HepG2 (cell line): ENCODE results near the gene TUBA4A. TPM values are rescaled to one million over a fixed set of nuclear protein-coding genes. Genes with fewer than 3 reads are reported as not detected.

ENCODE experiments used
- PHF20 ChIP-seq: sonication (generic); formaldehyde crosslinking; IDR thresholded peaks from 2 replicates; pipeline ENCODE4 v1.5.0; 2020; ENCODE audit warnings: mild to moderate bottlenecking, missing genetic modification reagents
- PHF21A ChIP-seq: sonication (generic); formaldehyde crosslinking; IDR thresholded peaks from 2 replicates; pipeline ENCODE4 v1.5.0; 2020; ENCODE audit warnings: mild to moderate bottlenecking, missing genetic modification reagents
- REPIN1 ChIP-seq: sonication (generic); formaldehyde crosslinking; IDR thresholded peaks from 2 replicates; pipeline ENCODE4 v1.8.0; 2022; ENCODE audit warnings: missing genetic modification reagents, low read depth, mild to moderate bottlenecking, borderline replicate concordance
- TCF12 ChIP-seq, 2 experiments: fragments of 450-650 bp in 1 of 2; sonication (generic) in 1 of 2; formaldehyde crosslinking in 1 of 2; IDR thresholded peaks; 2 replicates each; pipeline versions ENCODE4 v1.6.1 to v1.8.0; 2017 to 2022; ENCODE audit warnings: antibody characterized with exemption in 1 of 2, mild to moderate bottlenecking in 1 of 2, missing genetic modification reagents in 1 of 2, moderate library complexity in 1 of 2
- ZBTB1 ChIP-seq: sonication (generic); formaldehyde crosslinking; IDR thresholded peaks from 2 replicates; pipeline ENCODE4 v1.4.0; 2020; ENCODE audit warnings: missing genetic modification reagents, borderline replicate concordance
- ZBTB7B ChIP-seq: sonication (generic); formaldehyde crosslinking; IDR thresholded peaks from 2 replicates; pipeline ENCODE4 v1.4.0; 2020; ENCODE audit warnings: missing genetic modification reagents
- ZNF292 ChIP-seq: sonication (generic); formaldehyde crosslinking; IDR thresholded peaks from 2 replicates; pipeline ENCODE4 v1.8.1; 2022; ENCODE audit warnings: mild to moderate bottlenecking, low read depth, missing genetic modification reagents, borderline replicate concordance
- ZNF317 ChIP-seq: sonication (generic); formaldehyde crosslinking; IDR thresholded peaks from 2 replicates; pipeline ENCODE4 v1.5.0; 2020; ENCODE audit warnings: mild to moderate bottlenecking, missing genetic modification reagents
- ZNF468 ChIP-seq: sonication (generic); formaldehyde crosslinking; IDR thresholded peaks from 2 replicates; pipeline ENCODE4 v1.8.0; 2022; ENCODE audit warnings: mild to moderate bottlenecking, moderate library complexity, missing genetic modification reagents
- ZNF572 ChIP-seq: sonication (generic); formaldehyde crosslinking; IDR thresholded peaks from 2 replicates; pipeline ENCODE4 v1.5.1; 2020; ENCODE audit warnings: mild to moderate bottlenecking, missing genetic modification reagents
- ZNF589 ChIP-seq: sonication (generic); formaldehyde crosslinking; conservative IDR thresholded peaks from 2 replicates; pipeline ENCODE4 v1.8.0; 2022; ENCODE audit warnings: mild to moderate bottlenecking, moderate library complexity, missing genetic modification reagents
- polyA plus RNA-seq, 8 experiments: library from polyadenylated mRNA; depleted of rRNA in 3 of 8; stranded (reverse) in 7 of 8; unstranded in 1 of 8; fragments of >200 nt; fragmentation: Illumina TruSeq in 4 of 8; extraction: Trizol in 4 of 8; gene quantifications; 2 replicates each; pipeline versions ENCODE4 v1.2.1 to v1.2.3, GENCODE V29; 2011 to 2016; ENCODE audit warnings: low read depth in 4 of 8, missing spikeins in 1 of 8, mixed read lengths in 1 of 8; ENCODE audit not compliant: insufficient read depth in 1 of 8
- total RNA-seq, 5 experiments: library from RNA; depleted of rRNA; stranded (reverse); fragments of >200 nt; fragmentation: Illumina TruSeq; extraction: Trizol; gene quantifications; 2 replicates each; pipeline ENCODE4 v1.2.3, GENCODE V29; 2016; ENCODE audit warnings: low read depth in 1 of 5
- TF ChIP-seq, protein P1 (sequence below): IDR thresholded peaks from 2 replicates; pipeline ENCODE4 v1.4.0; 2020; ENCODE audit warnings: mild to moderate bottlenecking, missing genetic modification reagents
- TF ChIP-seq, protein P2 (sequence below): sonication (generic); formaldehyde crosslinking; IDR thresholded peaks from 2 replicates; pipeline ENCODE4 v1.9.0; 2021; ENCODE audit warnings: mild to moderate bottlenecking, missing genetic modification reagents
- TF ChIP-seq, protein P3 (sequence below): sonication (generic); formaldehyde crosslinking; conservative IDR thresholded peaks from 2 replicates; pipeline ENCODE4 v1.5.0; 2020; ENCODE audit warnings: missing genetic modification reagents

The TUBA4A gene
- total and polyA plus RNA-seq, 2 of the 13 experiments (the other 11 are each of a cell fraction or from before 2014, with no cell fraction given): 1.3 to 12.7 TPM

DNA sequence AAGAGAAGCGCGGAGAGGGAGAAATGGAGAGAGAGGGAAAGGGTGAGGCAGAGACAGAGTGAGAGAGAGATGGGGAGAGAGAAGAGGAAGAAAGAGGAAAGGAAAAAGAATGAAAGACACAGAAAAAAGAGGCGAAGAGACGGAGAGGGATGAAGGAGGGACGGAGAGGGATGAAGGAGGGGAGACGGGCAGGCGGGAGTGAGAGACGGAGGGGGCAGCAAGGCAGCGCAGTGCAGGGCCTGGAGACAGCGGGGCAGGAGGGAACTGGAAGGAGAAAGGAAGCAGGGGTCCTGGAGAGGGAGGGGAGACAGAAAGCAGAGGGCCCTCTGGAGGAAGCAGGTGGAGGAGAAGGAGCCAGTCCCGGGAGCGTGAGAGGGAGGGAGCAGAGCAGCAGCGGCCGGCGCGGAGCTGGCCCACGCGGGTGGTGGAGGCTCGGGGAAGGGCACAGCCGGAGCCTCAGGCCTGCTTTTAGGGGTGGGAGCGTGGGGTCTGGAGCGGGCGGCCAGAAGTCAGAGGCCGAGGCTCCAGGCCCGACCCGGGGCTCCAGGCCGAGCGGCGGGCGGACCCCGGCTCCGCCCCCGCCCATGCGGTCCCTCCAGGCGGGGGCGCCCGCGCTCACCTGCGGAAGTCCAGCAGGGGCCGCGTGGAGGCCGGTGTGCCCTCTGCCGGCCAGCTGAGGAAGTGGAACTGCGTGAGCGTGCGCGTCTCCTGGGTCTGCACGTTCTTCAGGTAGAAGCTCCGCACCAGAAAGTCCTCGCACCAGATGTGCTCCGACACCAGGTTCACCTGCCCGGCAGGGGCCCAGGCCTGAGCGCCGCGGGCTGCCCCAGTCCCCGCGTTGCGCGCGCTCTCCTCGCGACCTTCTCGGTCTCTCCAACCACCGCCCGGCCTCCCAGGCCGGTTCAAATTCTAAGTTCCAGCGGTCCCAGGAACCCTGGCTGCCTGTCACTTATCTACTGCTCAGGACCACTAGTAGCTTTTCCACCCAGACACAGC, 40.9 kb upstream of the TUBA4A start (continued):
- TF ChIP-seq, protein P1, sequence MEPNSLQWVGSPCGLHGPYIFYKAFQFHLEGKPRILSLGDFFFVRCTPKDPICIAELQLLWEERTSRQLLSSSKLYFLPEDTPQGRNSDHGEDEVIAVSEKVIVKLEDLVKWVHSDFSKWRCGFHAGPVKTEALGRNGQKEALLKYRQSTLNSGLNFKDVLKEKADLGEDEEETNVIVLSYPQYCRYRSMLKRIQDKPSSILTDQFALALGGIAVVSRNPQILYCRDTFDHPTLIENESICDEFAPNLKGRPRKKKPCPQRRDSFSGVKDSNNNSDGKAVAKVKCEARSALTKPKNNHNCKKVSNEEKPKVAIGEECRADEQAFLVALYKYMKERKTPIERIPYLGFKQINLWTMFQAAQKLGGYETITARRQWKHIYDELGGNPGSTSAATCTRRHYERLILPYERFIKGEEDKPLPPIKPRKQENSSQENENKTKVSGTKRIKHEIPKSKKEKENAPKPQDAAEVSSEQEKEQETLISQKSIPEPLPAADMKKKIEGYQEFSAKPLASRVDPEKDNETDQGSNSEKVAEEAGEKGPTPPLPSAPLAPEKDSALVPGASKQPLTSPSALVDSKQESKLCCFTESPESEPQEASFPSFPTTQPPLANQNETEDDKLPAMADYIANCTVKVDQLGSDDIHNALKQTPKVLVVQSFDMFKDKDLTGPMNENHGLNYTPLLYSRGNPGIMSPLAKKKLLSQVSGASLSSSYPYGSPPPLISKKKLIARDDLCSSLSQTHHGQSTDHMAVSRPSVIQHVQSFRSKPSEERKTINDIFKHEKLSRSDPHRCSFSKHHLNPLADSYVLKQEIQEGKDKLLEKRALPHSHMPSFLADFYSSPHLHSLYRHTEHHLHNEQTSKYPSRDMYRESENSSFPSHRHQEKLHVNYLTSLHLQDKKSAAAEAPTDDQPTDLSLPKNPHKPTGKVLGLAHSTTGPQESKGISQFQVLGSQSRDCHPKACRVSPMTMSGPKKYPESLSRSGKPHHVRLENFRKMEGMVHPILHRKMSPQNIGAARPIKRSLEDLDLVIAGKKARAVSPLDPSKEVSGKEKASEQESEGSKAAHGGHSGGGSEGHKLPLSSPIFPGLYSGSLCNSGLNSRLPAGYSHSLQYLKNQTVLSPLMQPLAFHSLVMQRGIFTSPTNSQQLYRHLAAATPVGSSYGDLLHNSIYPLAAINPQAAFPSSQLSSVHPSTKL (CRISPR knock-in tag): peak; percentile 75
- TF ChIP-seq, protein P2, sequence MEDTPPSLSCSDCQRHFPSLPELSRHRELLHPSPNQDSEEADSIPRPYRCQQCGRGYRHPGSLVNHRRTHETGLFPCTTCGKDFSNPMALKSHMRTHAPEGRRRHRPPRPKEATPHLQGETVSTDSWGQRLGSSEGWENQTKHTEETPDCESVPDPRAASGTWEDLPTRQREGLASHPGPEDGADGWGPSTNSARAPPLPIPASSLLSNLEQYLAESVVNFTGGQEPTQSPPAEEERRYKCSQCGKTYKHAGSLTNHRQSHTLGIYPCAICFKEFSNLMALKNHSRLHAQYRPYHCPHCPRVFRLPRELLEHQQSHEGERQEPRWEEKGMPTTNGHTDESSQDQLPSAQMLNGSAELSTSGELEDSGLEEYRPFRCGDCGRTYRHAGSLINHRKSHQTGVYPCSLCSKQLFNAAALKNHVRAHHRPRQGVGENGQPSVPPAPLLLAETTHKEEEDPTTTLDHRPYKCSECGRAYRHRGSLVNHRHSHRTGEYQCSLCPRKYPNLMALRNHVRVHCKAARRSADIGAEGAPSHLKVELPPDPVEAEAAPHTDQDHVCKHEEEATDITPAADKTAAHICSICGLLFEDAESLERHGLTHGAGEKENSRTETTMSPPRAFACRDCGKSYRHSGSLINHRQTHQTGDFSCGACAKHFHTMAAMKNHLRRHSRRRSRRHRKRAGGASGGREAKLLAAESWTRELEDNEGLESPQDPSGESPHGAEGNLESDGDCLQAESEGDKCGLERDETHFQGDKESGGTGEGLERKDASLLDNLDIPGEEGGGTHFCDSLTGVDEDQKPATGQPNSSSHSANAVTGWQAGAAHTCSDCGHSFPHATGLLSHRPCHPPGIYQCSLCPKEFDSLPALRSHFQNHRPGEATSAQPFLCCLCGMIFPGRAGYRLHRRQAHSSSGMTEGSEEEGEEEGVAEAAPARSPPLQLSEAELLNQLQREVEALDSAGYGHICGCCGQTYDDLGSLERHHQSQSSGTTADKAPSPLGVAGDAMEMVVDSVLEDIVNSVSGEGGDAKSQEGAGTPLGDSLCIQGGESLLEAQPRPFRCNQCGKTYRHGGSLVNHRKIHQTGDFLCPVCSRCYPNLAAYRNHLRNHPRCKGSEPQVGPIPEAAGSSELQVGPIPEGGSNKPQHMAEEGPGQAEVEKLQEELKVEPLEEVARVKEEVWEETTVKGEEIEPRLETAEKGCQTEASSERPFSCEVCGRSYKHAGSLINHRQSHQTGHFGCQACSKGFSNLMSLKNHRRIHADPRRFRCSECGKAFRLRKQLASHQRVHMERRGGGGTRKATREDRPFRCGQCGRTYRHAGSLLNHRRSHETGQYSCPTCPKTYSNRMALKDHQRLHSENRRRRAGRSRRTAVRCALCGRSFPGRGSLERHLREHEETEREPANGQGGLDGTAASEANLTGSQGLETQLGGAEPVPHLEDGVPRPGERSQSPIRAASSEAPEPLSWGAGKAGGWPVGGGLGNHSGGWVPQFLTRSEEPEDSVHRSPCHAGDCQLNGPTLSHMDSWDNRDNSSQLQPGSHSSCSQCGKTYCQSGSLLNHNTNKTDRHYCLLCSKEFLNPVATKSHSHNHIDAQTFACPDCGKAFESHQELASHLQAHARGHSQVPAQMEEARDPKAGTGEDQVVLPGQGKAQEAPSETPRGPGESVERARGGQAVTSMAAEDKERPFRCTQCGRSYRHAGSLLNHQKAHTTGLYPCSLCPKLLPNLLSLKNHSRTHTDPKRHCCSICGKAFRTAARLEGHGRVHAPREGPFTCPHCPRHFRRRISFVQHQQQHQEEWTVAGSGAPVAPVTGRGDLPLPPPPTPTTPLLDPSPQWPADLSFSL (CRISPR knock-in tag): no peak
- TF ChIP-seq ZNF589 (CRISPR knock-in tag) (peak; percentile 80; the same call in 1 of the 2 replicates), TCF12 (IDR thresholded peaks at IDR 0.05) (no peak), TCF12 (CRISPR knock-in tag; IDR thresholded peaks at IDR 0.05) (peak; percentile 83; the same call in 1 of the 2 replicates), ZNF572 (CRISPR knock-in tag) (0 out of 2 replicates have a peak, but pooled peaks have one; percentile 86), ZBTB1 (CRISPR knock-in tag) (no peak; the same call in 1 of the 2 replicates), ZNF292 (peak; percentile 56; the same call in 1 of the 2 replicates), ZNF317 (0 out of 2 replicates have a peak, but pooled peaks have one; percentile 43), PHF20 (CRISPR knock-in tag) (peak; percentile 63; the same call in 1 of the 2 replicates), ZBTB7B (CRISPR knock-in tag) (peak; percentile 73), ZNF468 (CRISPR knock-in tag) (no peak), REPIN1 (CRISPR knock-in tag) (peak; percentile 89; the same call in 1 of the 2 replicates), PHF21A (CRISPR knock-in tag) (peak; percentile 70; the same call in 1 of the 2 replicates)
- TF ChIP-seq, protein P3, sequence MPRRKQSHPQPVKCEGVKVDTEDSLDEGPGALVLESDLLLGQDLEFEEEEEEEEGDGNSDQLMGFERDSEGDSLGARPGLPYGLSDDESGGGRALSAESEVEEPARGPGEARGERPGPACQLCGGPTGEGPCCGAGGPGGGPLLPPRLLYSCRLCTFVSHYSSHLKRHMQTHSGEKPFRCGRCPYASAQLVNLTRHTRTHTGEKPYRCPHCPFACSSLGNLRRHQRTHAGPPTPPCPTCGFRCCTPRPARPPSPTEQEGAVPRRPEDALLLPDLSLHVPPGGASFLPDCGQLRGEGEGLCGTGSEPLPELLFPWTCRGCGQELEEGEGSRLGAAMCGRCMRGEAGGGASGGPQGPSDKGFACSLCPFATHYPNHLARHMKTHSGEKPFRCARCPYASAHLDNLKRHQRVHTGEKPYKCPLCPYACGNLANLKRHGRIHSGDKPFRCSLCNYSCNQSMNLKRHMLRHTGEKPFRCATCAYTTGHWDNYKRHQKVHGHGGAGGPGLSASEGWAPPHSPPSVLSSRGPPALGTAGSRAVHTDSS (CRISPR knock-in tag): peak; percentile 14; the same call in 1 of the 2 replicates
